HG02642 (cell line): ENCODE results near the gene FLVCR2.
"Not testable (repeated sequence)": the region's sequence is repeated elsewhere in the genome, so short reads cannot be mapped to it uniquely, and the experiment has no call there.

Source experiments
- ATAC-seq: cut with Tn5 transposase; IDR thresholded peaks from one replicate; pipeline ENCODE4 v1.9.1; 2021; ENCODE audit warnings: mild to moderate bottlenecking; ENCODE audit not compliant: unreplicated experiment, poor library complexity

FLVCR2 gene

GRCh38 chr14:75655235-75655634 is 76.8 kb downstream of the FLVCR2 start:
- no peak for ATAC-seq

GRCh38 chr14:75657331-75657730 is 78.9 kb downstream of the FLVCR2 start:
- ATAC-seq = no peak

GRCh38 chr14:75658957-75659356 is 80.5 kb downstream of the FLVCR2 start:
- no peak for ATAC-seq

- no peak for ATAC-seq
Observed at GRCh38 chr14:75660238-75660629, 81.8 kb downstream of the FLVCR2 start.

GRCh38 chr14:75660630-75661498 is 82.4 kb downstream of the FLVCR2 start, which contains the start of the genes ERG28 and TTLL5:
TSS of gene ERG28 (minus strand) at chr14:75660876. CDS start at chr14:75657502, 3,374 bp downstream.
TSS of gene TTLL5 (plus strand) at chr14:75661246. CDS start at chr14:75663150, 1,904 bp downstream.
- peak; percentile 97 for ATAC-seq

GRCh38 chr14:75661499-75661814 is 83.0 kb downstream of the FLVCR2 start:
- no peak for ATAC-seq

GRCh38 chr14:75662966-75663365 is 84.5 kb downstream of the FLVCR2 start:
- ATAC-seq = no peak

GRCh38 chr14:75667099-75667765 is 88.8 kb downstream of the FLVCR2 start:
- ATAC-seq = no peak

- ATAC-seq = no peak
Observed at GRCh38 chr14:75672605-75673192, 94.3 kb downstream of the FLVCR2 start.

GRCh38 chr14:75673345-75674035 is 95.1 kb downstream of the FLVCR2 start:
- no peak for ATAC-seq

- ATAC-seq = no peak
Observed at GRCh38 chr14:75675265-75675960, 97.0 kb downstream of the FLVCR2 start.

- no peak for ATAC-seq
Observed at GRCh38 chr14:75685910-75686309, 107.5 kb downstream of the FLVCR2 start.

- no peak for ATAC-seq
Observed at GRCh38 chr14:75689012-75689411, 110.6 kb downstream of the FLVCR2 start.

GRCh38 chr14:75690010-75690409 is 111.6 kb downstream of the FLVCR2 start:
- no peak for ATAC-seq

GRCh38 chr14:75695025-75695424 is 116.6 kb downstream of the FLVCR2 start:
- ATAC-seq = not testable (repeated sequence)

- ATAC-seq = no peak
Observed at GRCh38 chr14:75697386-75697785, 119.0 kb downstream of the FLVCR2 start.
